Coronary artery (tissue), 2 donors: ENCODE measurements around the gene MAPRE2.

Experiments
- DNase-seq: peaks from one replicate; pipeline ENCODE4 v3.0.0-alpha.2; 2017; ENCODE audit warnings: low spot score
- H3K27ac ChIP-seq, 2 donors: fragments of 200-600 bp; sonication (generic); one replicate each; pipeline ENCODE4 v1.5.1; 2016 to 2019
- H3K4me3 ChIP-seq: fragments of 200-600 bp; sonication (generic); 2 replicates; pipeline ENCODE4 v1.5.1; 2016; ENCODE audit warnings: mild to moderate bottlenecking, moderate library complexity
- TF ChIP-seq, protein P1 (sequence below): fragments of 200-600 bp; sonication (generic); IDR thresholded peaks from one replicate; pipeline ENCODE4 v1.5.1; 2019; ENCODE audit warnings: antibody characterized with exemption

Gene MAPRE2

DNA sequence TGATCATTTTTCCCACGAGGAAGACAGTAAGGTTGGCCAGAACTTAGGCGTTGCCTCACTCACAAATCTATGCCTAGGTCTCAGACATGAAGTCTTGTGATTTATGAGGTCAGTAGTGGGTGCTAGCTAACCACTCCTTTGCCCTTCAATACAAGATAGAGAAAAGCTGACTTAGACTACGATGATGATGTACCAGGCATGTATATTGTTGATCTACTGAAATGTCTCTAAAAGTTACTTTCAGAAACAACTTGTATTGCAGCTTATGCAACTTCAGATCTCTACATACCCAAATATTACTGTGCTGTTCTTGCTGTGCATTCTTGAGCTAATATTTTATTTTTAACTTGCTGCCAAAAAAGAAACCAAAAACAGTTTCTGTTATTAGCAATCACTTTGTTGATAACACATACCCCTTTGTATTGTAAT lies 30.6 kb downstream of the MAPRE2 start:
- no peak for DNase-seq
- TF ChIP-seq, protein P1, sequence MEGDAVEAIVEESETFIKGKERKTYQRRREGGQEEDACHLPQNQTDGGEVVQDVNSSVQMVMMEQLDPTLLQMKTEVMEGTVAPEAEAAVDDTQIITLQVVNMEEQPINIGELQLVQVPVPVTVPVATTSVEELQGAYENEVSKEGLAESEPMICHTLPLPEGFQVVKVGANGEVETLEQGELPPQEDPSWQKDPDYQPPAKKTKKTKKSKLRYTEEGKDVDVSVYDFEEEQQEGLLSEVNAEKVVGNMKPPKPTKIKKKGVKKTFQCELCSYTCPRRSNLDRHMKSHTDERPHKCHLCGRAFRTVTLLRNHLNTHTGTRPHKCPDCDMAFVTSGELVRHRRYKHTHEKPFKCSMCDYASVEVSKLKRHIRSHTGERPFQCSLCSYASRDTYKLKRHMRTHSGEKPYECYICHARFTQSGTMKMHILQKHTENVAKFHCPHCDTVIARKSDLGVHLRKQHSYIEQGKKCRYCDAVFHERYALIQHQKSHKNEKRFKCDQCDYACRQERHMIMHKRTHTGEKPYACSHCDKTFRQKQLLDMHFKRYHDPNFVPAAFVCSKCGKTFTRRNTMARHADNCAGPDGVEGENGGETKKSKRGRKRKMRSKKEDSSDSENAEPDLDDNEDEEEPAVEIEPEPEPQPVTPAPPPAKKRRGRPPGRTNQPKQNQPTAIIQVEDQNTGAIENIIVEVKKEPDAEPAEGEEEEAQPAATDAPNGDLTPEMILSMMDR = no peak
- peak overlapping the region; percentile 75 to 85 for H3K27ac ChIP-seq
- H3K4me3 ChIP-seq = peak overlapping the region; percentile 10

DNA sequence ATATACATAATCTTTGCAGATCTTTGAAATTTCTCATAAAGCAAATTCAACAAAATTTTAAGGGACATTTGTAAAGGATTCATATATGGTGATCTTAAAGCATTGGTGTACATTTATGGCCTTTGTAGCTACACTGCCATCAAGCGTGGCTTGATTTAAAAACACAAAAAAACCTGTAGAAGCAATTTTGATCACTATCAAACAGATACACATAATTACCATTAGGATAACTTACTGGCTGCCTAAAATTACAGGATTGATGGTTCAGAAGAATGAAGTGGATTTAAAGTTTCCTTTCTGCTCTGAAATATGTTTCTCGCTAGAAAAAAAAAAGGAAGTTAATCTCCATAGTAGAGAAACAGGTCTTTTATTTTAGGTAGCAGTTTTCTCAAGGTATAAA lies 31.4 kb downstream of the MAPRE2 start:
- no peak for DNase-seq
- no peak overlapping the region for H3K4me3 ChIP-seq
- TF ChIP-seq, protein P1 = no peak
- H3K27ac ChIP-seq = peak overlapping the region; percentile 49 to 68

DNA sequence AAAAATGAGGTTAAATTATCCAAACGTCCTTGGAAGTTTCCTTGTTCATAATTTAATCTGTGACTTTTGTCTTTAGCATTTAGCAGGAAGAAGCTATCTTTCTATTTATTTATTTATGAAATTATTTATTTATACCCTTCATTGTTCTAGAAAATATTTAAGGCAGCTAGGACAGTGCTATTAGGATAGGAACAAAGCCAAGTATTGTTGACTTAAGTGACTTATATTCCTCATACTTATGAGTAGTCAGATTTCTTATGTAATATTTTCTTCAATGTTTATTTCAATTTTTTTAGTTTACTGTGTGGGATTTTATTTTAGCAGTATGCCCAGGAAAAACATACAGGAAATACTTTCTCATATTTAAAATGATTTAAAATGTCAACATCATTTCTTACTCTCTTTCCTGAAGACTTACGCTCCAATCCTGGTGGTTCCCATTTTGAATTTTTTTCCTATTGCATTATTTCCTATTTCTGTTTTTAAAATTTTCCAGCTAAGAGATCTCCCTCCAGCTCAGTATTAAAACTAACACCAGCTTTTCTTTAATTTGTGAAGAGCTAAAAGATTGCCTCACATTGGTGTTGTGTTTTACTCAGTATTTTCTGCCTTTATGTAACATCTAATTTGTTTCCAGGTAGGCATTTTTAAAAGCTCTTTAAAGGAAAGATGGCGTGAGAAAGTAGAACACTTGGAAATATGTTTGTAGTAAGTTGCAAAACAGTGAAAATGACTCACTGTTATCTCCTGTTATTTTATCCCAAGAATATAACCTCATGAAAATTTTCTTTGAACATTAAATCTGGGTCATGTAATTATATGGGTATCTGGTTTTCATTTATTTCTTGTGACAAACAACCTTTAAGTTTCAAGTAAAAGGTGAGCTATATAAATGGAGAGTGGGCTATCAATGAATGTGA lies 32.2 kb downstream of the MAPRE2 start:
- H3K27ac ChIP-seq = peak overlapping the region; percentile 57 to 68
- no peak for DNase-seq
- no peak overlapping the region for H3K4me3 ChIP-seq
- TF ChIP-seq, protein P1 = no peak

DNA sequence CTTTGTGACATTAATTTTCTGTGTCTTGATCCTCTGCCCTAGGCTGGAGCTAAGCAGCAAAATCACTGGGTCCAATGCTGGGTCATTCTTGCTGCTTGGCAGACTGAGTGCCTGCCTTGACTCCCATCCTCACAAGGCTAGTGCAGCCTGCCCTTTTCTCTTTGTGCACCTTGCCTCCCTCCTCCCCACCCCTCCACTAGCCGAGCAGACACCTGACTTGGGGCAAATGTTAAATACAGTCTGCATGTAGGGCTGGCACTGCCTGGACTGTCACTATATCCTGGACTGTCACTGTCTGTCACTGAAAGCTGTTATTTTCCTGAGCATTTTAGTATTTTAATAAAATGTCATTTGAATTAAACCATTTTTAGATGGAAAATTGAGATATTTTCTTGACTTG lies 33.4 kb downstream of the MAPRE2 start:
- DNase-seq = no peak
- TF ChIP-seq, protein P1 = no peak
- Histone ChIP-seq H3K27ac (peak overlapping the region; percentile 68 to 84), H3K4me3 (no peak overlapping the region)

DNA sequence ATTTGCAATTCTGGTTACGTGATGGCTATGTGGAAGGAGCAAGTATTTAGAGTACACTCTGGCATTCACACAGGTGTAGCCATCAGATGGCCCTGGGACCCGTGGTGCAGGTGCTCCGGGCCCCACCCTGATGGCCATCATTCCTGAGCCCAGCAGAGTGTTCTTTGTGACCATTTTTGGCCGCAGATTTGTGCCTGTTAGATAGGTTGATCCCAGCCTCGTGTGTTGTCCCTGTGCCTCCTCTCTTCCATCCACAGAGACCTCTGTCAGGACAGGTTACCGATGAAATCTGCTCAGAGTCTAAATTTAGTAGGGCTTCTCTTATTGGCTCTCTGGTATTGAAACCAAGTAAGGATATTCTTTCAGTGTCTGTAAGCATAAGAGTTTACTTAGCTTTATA lies 33.9 kb downstream of the MAPRE2 start:
- DNase-seq = no peak

DNA sequence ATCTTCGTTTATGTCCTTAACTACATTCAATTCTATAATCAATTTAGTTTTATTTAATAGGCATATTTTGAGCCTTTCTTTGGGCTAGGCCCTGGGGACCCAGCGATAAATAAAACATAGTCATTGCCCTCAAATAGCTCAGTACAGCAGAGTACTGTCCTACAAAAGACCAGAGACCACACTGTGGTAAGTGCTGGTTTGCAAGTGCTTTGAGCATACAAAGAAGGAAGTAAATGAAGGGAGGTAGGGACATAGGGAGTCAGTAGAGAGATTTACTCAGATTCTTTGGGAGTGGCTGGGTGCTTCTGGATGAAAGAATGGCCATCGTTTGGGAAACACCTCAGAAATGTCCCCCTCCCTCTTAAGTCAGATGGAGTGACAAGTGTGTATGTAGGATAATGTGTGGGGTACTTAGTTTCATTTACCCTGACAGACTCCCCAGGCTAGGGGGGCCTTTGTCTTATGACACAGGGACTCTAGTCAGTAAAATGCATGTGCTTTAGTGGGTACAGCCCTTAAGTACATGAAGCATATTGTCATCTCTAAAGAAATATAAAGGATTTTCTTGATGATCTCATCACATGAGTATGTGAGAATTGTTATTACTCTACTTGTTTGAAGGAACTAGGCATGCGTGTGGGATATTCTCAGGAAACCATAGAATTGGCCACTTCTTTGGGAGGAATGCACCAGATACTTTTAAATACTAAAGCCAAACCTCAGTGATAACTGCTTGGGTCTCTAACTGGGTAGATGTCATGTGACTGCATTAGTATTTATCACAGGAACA lies 35.1 kb downstream of the MAPRE2 start:
- H3K27ac ChIP-seq = peak overlapping the region; percentile 4 to 76
- no peak overlapping the region for H3K4me3 ChIP-seq
- DNase-seq = no peak
- TF ChIP-seq, protein P1 = no peak

More for the DNA sequence above, 33.9 kb downstream of the MAPRE2 start:
- H3K4me3 ChIP-seq = peak overlapping the region; percentile 7
- TF ChIP-seq, protein P1 = no peak
- peak overlapping the region; percentile 68 to 84 for H3K27ac ChIP-seq
